HK-2 (cell line): ENCODE results near the gene SPATA20.

Experiments used
- DNase-seq: peaks from one replicate; pipeline ENCODE4 v3.0.0-alpha.2; 2018; ENCODE audit not compliant: unreplicated experiment

Gene SPATA20

DNA sequence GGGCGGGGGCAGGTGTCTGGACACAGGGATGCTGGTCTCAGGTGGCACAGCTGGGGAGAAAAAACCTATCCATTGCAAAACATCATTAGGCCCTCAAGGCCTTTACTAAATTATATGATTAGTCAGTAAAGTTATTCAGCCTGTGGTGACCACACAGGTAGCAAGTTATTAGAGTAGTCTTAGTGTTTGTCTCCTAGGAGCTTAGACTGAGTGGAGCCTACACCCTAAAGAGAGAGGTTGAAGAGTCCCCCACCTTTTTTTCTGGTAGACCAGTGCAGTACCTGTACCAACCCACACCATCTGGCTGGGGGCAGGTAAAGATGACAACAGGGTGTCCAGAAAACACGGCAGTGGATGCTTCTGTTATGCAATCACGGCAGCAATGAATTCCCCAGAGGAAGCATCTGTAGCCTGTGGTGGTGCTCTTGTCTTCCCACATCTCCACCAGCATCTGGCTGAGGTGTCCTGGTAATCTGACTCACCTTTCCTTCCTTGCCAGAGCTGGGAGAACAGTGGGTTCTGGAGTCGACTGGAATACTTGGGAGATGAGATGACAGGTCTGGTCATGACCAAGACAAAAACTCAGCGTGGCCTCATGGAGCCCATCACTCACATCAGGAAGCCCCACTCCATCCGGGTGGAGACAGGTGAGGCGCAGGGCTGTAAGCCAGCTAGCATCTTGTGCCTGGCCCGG is 27.7 kb upstream of the SPATA20 start:
- no peak for DNase-seq

DNA sequence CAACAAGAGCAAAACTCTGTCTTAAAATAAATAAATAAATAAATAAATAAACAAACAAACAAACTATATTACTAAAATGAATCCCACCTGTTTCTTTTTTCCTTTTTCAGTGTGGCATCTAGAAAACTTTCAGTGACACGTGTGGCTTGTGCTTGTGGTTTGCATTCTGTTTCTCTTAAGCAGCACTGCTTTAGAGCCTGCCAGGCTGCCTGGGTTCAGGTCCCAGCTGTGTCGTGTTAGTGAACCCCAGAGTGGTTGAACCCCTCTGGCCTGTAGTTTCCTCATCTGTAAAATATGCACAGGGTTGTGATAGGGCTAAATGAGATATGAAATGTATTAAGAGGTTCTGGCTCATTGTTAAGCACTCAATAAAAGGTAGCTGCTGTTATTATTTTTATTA is 26.5 kb upstream of the SPATA20 start:
- DNase-seq, result no peak

GRCh38 chr17:50521514-50521913 is 25.5 kb upstream of the SPATA20 start:
- no peak for DNase-seq

DNA sequence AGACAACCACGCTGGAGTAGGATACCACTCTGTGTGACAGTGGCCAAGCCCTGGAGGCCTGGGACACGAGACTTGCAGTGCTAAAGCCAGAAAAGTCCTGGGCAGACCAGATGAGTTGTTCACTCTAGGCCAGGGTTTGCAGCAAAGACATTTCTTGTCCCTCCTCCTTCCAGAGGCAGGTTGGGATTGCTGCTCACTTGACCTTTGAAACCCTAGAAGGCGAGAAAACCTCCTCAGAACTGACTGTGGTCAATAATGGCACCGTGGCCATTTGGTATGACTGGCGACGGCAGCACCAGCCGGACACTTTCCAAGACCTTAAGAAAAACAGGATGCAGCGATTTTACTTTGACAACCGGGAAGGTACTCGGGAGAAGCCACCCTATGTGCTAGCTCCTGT is 24.2 kb upstream of the SPATA20 start:
- no peak for DNase-seq

DNA sequence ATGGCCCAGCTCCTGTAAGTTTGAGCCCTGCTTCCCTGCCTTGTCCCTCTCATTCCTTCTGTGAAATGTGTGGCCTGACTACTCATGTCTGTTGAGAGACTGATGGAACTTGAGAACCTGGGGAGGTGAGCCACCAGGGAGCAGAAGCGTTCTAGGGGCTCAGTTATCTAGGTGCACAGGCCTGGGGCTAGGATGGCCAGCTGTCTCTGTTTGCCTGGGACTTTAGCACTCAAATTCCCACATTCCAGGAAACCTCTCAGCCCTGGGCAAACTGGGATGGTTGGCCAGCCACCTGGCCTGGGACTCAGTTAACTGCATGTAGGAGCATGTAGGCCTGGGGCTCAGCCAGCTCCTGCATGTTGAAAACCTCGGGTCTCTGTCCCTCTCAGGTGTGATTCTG is 23.8 kb upstream of the SPATA20 start:
- no peak for DNase-seq

DNA sequence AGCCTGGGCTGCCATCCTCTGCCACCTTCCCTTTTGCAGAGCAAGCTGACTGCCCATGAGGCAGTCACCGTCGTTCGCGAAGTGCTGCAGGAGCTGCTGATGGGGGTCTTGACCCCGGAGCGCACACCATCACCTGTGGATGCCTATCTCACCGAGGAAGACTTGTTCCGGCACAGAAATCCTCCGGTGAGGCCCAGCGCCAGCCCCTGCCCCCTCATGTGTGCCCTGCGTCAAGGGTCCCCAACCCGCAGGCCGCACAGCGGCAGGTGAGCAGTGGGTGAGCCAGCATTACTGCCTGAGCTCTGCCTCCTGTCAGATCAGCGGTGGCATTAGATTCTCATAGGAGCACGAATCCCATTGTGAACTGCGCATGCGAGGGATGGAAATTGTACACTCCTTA is 22.1 kb upstream of the SPATA20 start:
- DNase-seq, result no peak

DNA sequence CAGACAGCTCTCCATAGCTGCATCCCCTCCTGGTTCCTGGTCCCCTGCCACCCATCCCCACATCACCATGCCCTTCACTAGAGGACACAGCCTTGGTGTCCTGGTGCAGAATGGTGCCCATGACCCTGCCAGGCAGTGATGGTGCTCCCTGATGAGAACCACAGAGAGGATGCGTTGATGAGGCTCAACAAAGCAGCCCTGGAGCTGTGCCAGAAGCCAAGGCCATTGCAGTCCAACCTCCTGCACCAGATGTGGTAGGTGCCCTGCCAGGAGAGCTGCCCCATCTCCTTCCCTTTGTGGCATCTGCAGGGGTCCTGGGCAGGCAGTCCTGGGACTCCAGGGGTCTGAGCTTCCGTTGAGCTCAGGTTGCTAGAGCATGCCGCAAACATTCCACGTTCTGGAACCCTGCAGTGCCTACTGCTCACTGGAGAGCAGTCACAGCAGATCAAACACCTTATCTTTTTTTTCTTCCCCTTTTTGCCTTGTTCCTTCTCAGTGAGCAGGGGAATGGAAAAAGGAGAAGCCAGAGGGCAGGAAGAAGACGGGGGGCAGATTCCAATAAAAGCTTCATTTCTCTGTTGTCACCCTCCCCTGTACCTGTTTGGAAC is 19.7 kb upstream of the SPATA20 start:
- DNase-seq, result no peak

DNA sequence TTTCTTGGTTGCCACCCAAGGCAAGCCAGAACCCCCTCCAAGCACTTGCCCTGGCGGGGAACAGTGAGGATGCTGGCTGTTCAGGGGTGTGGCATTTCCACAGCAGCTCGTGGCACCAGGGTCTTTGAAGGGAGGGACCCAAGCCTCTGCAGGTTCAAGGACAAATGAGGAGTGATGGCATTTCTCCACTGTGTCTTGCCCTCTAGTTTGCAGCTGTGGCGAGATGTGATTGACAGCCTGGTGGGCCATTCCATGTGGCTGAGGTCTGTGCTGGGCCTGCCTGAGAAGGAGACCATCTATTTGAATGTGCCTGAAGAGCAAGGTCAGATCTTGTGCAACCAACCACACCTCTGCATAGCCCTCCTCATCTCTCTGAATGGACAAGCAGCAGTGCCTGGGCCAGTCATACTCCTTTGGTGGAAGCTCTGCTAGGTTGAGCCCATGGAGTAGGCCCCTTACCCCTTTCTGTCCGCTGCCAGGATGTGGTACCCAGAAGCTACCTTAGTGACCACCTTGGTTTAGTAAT is 19.0 kb upstream of the SPATA20 start:
- no peak for DNase-seq

GRCh38 chr17:50529849-50530248 is 17.1 kb upstream of the SPATA20 start:
- no peak for DNase-seq

GRCh38 chr17:50531428-50532025 is 15.4 kb upstream of the SPATA20 start:
- DNase-seq, result no peak

- DNase-seq, result no peak
Measured at GRCh38 chr17:50532452-50533024, 14.4 kb upstream of the SPATA20 start, which contains the start of gene EPN3. Gene EPN3 (plus strand): TSS chr17:50532735. CDS start chr17:50536557, 3,822 bp downstream.

DNA sequence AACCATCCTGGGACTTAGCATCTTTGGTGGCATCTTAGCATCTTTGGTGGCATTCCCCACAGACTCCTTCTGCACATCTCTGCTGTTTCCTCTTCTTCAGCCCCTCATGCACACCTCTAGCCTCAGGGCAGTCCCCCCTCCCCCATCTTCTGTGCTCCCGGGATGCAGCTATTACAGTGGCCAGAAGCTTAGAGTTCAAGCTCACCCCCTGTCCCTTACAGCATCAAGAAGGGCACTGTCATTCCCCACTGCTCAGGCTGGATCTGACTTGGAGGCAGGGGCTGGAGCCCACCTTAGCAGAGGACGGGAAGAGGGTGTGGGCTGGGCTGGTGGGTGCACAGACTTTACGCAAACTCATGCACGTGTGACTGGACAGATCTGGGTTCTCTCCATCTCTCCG is 13.8 kb upstream of the SPATA20 start:
- no peak for DNase-seq

- peak; percentile 35 for DNase-seq
Measured at GRCh38 chr17:50533720-50534148, 13.2 kb upstream of the SPATA20 start.

DNA sequence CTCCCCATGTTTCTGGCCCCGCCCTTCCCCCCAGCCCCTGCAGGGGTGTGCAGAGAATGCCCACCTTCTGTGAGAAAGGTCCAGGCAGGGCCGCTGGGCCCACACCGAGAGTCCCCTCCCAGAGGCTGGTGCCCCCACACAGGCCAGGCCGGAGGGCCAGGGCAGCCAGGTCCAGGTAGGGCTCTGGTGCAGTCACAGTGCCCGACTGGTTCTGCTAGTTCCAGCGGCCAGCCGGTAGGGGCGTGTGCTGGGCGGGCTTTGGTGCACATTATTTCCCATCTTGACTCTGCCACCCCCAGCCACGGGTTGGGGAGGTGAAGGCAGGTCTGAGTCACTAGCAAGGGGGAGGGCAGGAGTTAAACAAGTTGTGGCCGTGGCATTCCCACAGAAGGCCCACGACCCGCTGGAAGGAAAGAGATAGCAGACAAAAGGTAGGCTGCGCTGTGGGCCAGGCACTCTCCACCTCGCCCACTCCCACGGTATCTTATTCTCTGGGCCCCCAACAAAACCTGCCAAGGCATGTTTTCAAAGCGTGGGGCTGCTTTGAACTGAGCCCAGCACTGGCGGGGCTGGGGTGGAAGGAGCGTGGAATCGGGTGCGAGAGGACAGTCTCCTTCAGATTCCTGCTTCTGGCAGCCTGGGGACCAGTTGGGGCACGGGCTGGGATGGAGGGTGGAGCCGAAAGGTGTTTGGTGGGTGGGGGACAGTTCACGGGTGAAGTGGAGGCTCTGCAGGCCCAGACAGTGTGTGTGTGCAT is 12.6 kb upstream of the SPATA20 start:
- peak; percentile 57 for DNase-seq

GRCh38 chr17:50534979-50535326 is 12.0 kb upstream of the SPATA20 start:
- no peak for DNase-seq

DNA sequence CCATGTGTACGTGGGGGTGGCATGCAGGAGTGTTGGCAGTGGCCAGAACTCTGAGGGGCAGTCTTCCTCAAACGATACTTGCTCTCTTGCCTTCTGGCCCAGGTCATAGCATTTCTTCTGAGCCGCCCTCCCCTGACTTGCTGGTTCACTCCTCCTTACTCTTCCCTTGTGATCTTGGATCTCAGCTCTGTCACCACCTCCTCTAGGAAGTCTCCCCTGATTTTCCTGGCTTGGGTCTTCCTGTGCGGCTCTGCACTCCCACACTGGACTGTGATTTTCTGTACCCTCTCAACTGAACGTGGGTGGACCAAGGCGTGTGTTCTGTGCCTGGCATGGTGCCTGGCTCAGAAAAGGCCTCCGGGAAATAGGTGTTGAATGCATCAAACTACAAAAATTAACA is 11.6 kb upstream of the SPATA20 start:
- DNase-seq, result no peak

- DNase-seq, result no peak
Measured at GRCh38 chr17:50536683-50537646, 10.0 kb upstream of the SPATA20 start.

- DNase-seq, result no peak
Measured at GRCh38 chr17:50537721-50538548, 9.0 kb upstream of the SPATA20 start.

DNA sequence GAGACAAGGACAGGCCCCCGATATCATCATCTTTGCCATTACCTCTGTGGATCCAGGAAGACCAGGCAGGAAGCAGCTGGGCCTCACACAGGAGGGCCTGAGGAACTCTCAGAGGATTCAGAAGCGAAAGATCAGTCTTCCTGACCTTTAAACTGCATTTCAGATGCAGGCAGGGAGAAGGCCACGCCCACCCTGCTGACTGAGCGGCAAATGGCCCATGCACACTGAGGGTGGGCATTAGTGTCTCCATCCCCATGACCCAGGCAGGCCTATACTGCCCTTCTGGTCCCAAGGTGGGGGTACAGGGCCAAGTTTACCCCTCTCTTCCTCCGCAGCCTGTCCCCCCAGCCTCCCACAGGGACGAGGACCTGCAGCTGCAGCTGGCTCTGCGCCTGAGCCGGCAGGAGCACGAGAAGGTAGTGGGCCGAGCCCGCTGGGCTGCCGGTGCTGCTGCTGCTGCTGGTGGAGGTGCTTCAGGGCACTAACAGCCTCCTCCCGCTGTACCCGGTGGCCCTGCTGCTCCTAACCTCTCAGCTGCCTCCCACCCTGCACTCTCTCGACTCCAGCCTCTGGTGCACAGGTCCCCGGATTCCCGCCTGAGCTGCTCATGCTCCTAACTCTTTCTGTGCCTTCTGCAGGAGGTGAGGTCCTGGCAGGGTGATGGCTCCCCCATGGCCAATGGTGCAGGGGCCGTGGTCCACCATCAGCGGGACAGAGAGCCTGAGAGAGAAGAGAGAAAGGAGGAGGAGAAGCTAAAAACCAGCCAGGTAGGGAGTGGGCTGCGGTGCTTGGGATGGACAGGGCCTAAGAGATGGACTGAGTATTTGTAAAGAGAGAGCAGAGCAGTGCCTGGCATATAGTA is 8.2 kb upstream of the SPATA20 start:
- no peak for DNase-seq
